Panc1 (cell line): ENCODE results near the gene STAM. TPM values are rescaled to one million over a fixed set of nuclear protein-coding genes. Genes with fewer than 3 reads are reported as not detected.

ENCODE experiments used
- ATAC-seq: fragments of 200-7000 bp; cut with Tn5 transposase; 2 replicates; pipeline ENCODE4 v1.9.1; 2020; ENCODE audit warnings: mild to moderate bottlenecking, moderate library complexity
- BruUV-seq: library from RNA; stranded (reverse); fragments of 400-500 nt; replicated peaks from 2 replicates; lab custom pipeline; 2021; lab: Mats Ljungman, UMichigan
- CTCF ChIA-PET: fragments of 300-600 bp; sonication (Branson Sonifier 250); formaldehyde crosslinking; loops from one replicate; lab custom pipeline; 2022; ENCODE audit warnings: antibody characterized with exemption; lab: Charles Lee
- POLR2A ChIA-PET: fragments of 300-600 bp; sonication (Branson Sonifier 250); formaldehyde crosslinking; loops from one replicate; lab custom pipeline; 2022; ENCODE audit warnings: antibody characterized with exemption; lab: Charles Lee
- DNase-seq: peaks from one replicate; pipeline ENCODE4 v3.0.0-alpha.2; 2010; ENCODE audit warnings: low read depth, low spot score
- H3K27ac ChIP-seq: 2 replicates; pipeline ENCODE4 v1.5.1; 2011; ENCODE audit warnings: mild to moderate bottlenecking, low read length, inconsistent platforms
- H3K27me3 ChIP-seq: fragments of 200-500 bp; sonication (Bioruptor generic); 2 replicates; pipeline ENCODE4 v1.6.0; 2014; ENCODE audit warnings: low read length, inconsistent platforms; ENCODE audit not compliant: control insufficient read depth, insufficient read depth
- H3K36me3 ChIP-seq: fragments of 200-500 bp; sonication (Bioruptor generic); 2 replicates; pipeline ENCODE4 v1.5.1; 2014; ENCODE audit warnings: inconsistent platforms, mild to moderate bottlenecking, low read length, moderate library complexity; ENCODE audit not compliant: control insufficient read depth, insufficient read depth
- H3K4me1 ChIP-seq: 2 replicates; pipeline ENCODE4 v1.5.1; 2011; ENCODE audit warnings: inconsistent platforms, mild to moderate bottlenecking, low read length, moderate library complexity; ENCODE audit not compliant: control insufficient read depth, insufficient read depth
- H3K4me3 ChIP-seq, 2 experiments: 2 replicates each; pipeline ENCODE4 v1.5.1; 2011 to 2012; ENCODE audit warnings: low read depth in 2 of 2, low read length in 2 of 2, mild to moderate bottlenecking in 2 of 2, inconsistent platforms in 1 of 2, moderate library complexity in 1 of 2
- H3K9me3 ChIP-seq: fragments of 200-500 bp; sonication (Bioruptor generic); 2 replicates; pipeline ENCODE4 v1.5.1; 2014; ENCODE audit warnings: low read depth, mild to moderate bottlenecking, inconsistent platforms, low read length, moderate library complexity; ENCODE audit not compliant: control insufficient read depth, insufficient read depth
- CTCF ChIP-seq: fragments of 450-650 bp; IDR thresholded peaks from 2 replicates; pipeline ENCODE4 v1.5.1; 2017; ENCODE audit warnings: mild to moderate bottlenecking
- POLR2AphosphoS5 ChIP-seq: IDR thresholded peaks from 2 replicates; pipeline ENCODE4 v1.6.1; 2012; ENCODE audit warnings: mild to moderate bottlenecking, low read depth, low read length, moderate library complexity
- REST ChIP-seq, 2 experiments: IDR thresholded peaks; 2 replicates each; pipeline ENCODE4 v1.6.1; 2011 to 2012; ENCODE audit warnings: low read depth in 2 of 2, control low read depth in 1 of 2, low read length in 1 of 2, mild to moderate bottlenecking in 1 of 2, moderate library complexity in 1 of 2; ENCODE audit not compliant: insufficient read depth in 1 of 2
- SIN3A ChIP-seq: IDR thresholded peaks from 2 replicates; pipeline ENCODE4 v1.6.1; 2012; ENCODE audit warnings: low read depth, mild to moderate bottlenecking, low read length, moderate library complexity, borderline replicate concordance; ENCODE audit not compliant: insufficient read depth
- TCF7L2 ChIP-seq: IDR thresholded peaks from 2 replicates; pipeline ENCODE4 v1.6.1; 2011; ENCODE audit warnings: mild to moderate bottlenecking, low read depth, low read length, inconsistent platforms
- in situ Hi-C: cut with HindIII; loops from 2 replicates; pipeline ENCODE4 v1.10.0; 2016; ENCODE audit warnings: low sequenced_read_pairs, low pct_unique_long_range_greater_than_20kb
- intact Hi-C: fragments of 100-400 bp; cut with micrococcal nuclease; formaldehyde crosslinking; loops from one replicate; pipeline ENCODE4 v1.10.0; 2022; ENCODE audit not compliant: unreplicated experiment
- total RNA-seq: library from RNA; stranded (reverse); gene quantifications from one replicate; pipeline ENCODE4 v1.2.1, GENCODE V29; 2021; ENCODE audit not compliant: unreplicated experiment

STAM gene
- total RNA-seq, 1 experiment from 2014 or later, result 18.9 TPM

GRCh38 chr10:17674566-17674965 lies 30.6 kb downstream of the STAM start:
- ATAC-seq (no peak), DNase-seq (no peak)
- H3K4me3 ChIP-seq, result no peak overlapping the region
- TF ChIP-seq POLR2AphosphoS5 (no peak), TCF7L2 (no peak), REST (IDR thresholded peaks at IDR 0.05; ENCODE audit: insufficient read depth in 1 of 2, low read depth in 2 of 2, low read length in 1 of 2) (no peak), SIN3A (no peak), CTCF (no peak)
- H3K27me3 ChIP-seq, result no peaks in the 10 kb centered on the region
- intact Hi-C loops (no loop called here), in situ Hi-C loops (no loop called here)
- no peaks in the 10 kb centered on the region; the same call in 1 of the 2 replicates for H3K36me3 ChIP-seq
- BruUV-seq, result no TSS peak
- peak overlapping the region; percentile 81 for H3K27ac ChIP-seq
- ChIA-PET POLR2A (no interaction called here), CTCF (no interaction called here)
- H3K9me3 ChIP-seq, result no peaks in the 10 kb centered on the region
- peaks cover 43% of the 10 kb centered on the region for H3K4me1 ChIP-seq

GRCh38 chr10:17675638-17676037 lies 31.7 kb downstream of the STAM start:
- Histone ChIP-seq H3K27me3 (no peaks in the 10 kb centered on the region), H3K9me3 (no peaks in the 10 kb centered on the region), H3K27ac (no peak overlapping the region; the same call in 1 of the 2 replicates), H3K4me3 (no peak overlapping the region), H3K4me1 (peaks cover 43% of the 10 kb centered on the region), H3K36me3 (no peaks in the 10 kb centered on the region; the same call in 1 of the 2 replicates)
- no TSS peak for BruUV-seq
- TF ChIP-seq SIN3A (no peak), CTCF (no peak), REST (IDR thresholded peaks at IDR 0.05; ENCODE audit: insufficient read depth in 1 of 2, low read depth in 2 of 2, low read length in 1 of 2) (no peak), TCF7L2 (no peak), POLR2AphosphoS5 (no peak)
- no peak for DNase-seq
- ChIA-PET POLR2A (no interaction called here), CTCF (no interaction called here)
- ATAC-seq, result no peak
- intact Hi-C loops, result no loop called here
- in situ Hi-C loops, result no loop called here
